Coronary artery (tissue), 2 donors: ENCODE results near the gene BTBD9.

ENCODE experiments used
- DNase-seq: peaks from one replicate; pipeline ENCODE4 v3.0.0-alpha.2; 2017; ENCODE audit warnings: low spot score
- H3K27ac ChIP-seq, 2 donors: fragments of 200-600 bp; sonication (generic); one replicate each; pipeline ENCODE4 v1.5.1; 2016 to 2019
- H3K4me3 ChIP-seq: fragments of 200-600 bp; sonication (generic); 2 replicates; pipeline ENCODE4 v1.5.1; 2016; ENCODE audit warnings: mild to moderate bottlenecking, moderate library complexity
- TF ChIP-seq, protein P1 (sequence below): fragments of 200-600 bp; sonication (generic); IDR thresholded peaks from one replicate; pipeline ENCODE4 v1.5.1; 2019; ENCODE audit warnings: antibody characterized with exemption

Gene BTBD9

DNA sequence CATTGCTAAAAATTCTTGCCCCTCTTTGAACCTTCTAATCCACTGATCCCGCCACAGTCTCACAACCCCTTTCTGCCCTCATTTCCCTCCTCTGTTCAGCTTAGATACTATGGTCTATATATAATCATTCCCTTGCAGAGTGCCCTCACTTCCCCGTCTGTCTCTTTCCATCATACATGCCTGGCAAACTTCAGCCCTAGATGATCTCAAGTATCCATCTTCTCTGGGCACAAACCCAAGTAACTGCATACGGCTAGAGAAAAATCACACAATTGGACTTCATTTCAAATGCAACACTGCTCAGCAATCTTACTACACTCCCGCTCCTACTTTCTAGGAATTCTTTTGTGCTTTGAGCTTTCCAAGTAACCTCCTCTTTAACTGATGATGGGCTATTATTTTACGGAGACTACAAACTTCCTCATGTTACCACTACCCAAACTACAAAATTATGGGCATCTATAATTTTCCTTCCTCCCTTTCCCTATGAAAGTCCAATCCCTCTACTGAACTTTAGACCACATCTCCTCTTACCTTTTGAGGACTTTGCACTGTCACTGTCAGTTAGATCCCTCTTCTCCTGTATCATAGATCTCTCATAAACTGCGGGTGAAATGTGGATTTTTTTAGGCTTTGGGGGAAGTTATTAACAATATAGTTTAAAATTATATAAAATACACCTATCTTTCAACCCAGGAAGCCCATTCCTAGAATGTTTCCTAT lies 135.6 kb downstream of the BTBD9 start:
- Histone ChIP-seq H3K27ac (no peak overlapping the region), H3K4me3 (no peak overlapping the region)
- TF ChIP-seq, protein P1, sequence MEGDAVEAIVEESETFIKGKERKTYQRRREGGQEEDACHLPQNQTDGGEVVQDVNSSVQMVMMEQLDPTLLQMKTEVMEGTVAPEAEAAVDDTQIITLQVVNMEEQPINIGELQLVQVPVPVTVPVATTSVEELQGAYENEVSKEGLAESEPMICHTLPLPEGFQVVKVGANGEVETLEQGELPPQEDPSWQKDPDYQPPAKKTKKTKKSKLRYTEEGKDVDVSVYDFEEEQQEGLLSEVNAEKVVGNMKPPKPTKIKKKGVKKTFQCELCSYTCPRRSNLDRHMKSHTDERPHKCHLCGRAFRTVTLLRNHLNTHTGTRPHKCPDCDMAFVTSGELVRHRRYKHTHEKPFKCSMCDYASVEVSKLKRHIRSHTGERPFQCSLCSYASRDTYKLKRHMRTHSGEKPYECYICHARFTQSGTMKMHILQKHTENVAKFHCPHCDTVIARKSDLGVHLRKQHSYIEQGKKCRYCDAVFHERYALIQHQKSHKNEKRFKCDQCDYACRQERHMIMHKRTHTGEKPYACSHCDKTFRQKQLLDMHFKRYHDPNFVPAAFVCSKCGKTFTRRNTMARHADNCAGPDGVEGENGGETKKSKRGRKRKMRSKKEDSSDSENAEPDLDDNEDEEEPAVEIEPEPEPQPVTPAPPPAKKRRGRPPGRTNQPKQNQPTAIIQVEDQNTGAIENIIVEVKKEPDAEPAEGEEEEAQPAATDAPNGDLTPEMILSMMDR: no peak
- DNase-seq: no peak

DNA sequence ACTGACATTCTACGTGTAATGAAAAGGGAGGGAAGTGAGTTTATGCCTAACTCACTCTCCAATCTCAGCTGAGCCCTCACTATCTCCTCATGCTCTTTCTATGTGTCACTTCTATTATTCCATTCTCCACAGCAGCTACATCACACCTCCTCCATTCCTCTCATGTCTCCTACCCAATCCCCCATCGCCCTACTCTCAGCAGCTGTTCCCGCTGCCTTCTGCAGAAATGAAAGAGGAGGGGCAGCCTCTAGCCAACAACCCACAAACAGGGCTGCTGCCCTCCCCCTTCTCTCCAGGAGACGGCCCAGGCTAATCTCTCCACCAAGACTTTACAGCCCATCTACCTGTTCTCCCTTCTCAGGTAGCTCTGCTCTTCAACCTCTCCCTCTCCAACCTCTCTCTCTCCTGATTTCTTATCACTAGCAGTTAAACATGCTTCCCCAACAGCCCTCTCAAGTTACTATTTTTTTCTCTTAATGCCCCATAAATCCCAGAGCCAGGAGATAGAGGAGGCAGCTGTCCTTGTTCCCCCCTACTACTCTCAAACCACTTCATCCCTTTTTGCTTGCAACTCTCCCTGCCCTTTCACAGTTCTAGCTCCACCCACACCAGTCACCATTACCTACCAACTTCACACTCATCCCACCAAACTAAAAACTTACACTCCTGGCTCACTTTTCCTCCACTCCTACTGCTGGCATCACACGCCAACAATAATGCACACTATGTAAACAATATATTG lies 136.5 kb downstream of the BTBD9 start:
- TF ChIP-seq, protein P1: no peak
- H3K27ac ChIP-seq: no peak overlapping the region
- DNase-seq: no peak

GRCh38 chr6:38502423-38502822 lies 137.3 kb downstream of the BTBD9 start:
- Histone ChIP-seq H3K27ac (no peak overlapping the region), H3K4me3 (no peak overlapping the region)
- no peak for DNase-seq
- TF ChIP-seq, protein P1: no peak

More for the DNA sequence above, 136.5 kb downstream of the BTBD9 start:
- H3K4me3 ChIP-seq: no peak overlapping the region

DNA sequence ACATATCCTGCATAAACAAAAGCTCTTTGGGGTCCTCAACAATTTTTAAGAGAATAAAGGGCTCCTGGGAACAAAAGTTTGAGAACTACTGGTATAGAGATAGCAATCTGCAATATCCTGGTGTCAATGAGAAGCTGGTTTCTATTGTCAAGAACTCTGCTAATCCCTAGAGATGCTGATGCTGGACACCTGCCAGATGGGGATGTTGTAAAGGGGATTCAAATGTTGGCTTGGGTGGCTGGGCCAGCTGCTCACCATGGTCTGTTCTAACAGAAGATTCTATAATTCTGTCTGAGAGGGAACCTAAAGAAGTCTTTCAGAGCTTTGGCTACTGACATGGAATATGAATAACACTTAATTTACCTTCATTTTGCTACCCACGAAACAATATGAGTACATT lies 137.8 kb downstream of the BTBD9 start:
- DNase-seq: no peak
- TF ChIP-seq, protein P1: no peak

DNA sequence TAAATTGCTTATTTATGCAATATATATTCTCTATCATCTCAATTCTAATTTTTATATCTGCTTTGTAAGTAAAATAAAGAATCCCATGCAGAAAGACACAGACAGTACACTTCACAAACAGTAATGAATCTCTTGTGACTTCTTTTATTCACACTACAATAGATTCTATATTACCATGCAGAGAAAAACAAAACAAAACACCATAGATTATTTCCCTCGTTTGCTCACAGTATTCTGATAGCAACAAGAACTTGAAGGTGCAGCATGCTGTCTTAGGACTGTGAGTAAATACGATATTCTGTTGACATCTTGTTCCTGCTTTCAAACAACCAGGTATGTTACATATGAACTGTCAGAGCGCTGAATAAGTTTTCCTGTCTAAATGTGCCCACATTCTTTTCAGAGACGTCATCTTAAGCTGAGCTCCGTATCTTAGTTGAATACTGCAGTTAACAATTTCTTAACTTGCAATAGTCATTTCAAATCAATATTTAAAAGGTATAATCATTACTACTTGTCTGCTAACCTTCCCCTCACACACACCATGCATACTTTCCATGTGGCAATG lies 140.1 kb downstream of the BTBD9 start:
- TF ChIP-seq, protein P1: no peak
- DNase-seq: no peak
- Histone ChIP-seq H3K4me3 (no peak overlapping the region), H3K27ac (no peak overlapping the region)

More for the DNA sequence above, 137.8 kb downstream of the BTBD9 start:
- H3K4me3 ChIP-seq: no peak overlapping the region
- no peak overlapping the region for H3K27ac ChIP-seq

GRCh38 chr6:38498805-38499445 lies 140.8 kb downstream of the BTBD9 start:
- no peak for DNase-seq
- TF ChIP-seq, protein P1: no peak
- H3K27ac ChIP-seq: no peak overlapping the region
- H3K4me3 ChIP-seq: no peak overlapping the region
